Prostate gland (tissue), 2 donors: ENCODE results near the gene NEK7.

Experiments
- CTCF ChIP-seq, 4 experiments: fragments of 200-600 bp in 2 of 4; fragments of 450-650 bp in 2 of 4; sonication (generic) in 2 of 4; IDR thresholded peaks; 1 replicate in 3 of 4; 2 replicates in 1 of 4; pipeline ENCODE4 v1.5.1; 2016 to 2019; ENCODE audit warnings: antibody characterized with exemption in 4 of 4, mild to moderate bottlenecking in 2 of 4, moderate library complexity in 2 of 4
- POLR2A ChIP-seq: fragments of 450-650 bp; IDR thresholded peaks from one replicate; pipeline ENCODE4 v1.6.1; 2016; ENCODE audit warnings: antibody characterized with exemption, mild to moderate bottlenecking
- POLR2AphosphoS5 ChIP-seq: sonication (generic); formaldehyde crosslinking; IDR thresholded peaks from one replicate; pipeline ENCODE4 v1.6.1; 2017; ENCODE audit warnings: antibody characterized with exemption

- TF ChIP-seq CTCF (IDR thresholded peaks at IDR 0.05) (no peak), POLR2AphosphoS5 (no peak), POLR2A (no peak)
Measured at GRCh38 chr1:198134252-198134651, 22.5 kb upstream of the NEK7 start.
